Vagina (tissue), 2 donors: ENCODE results near the gene MPRIP.

ENCODE experiments used
- CTCF ChIP-seq, 3 experiments: fragments of 450-650 bp in 2 of 3; fragments of 200-600 bp in 1 of 3; sonication (generic) in 1 of 3; IDR thresholded peaks; one replicate each; pipeline ENCODE4 v1.5.1; 2017 to 2019; ENCODE audit warnings: antibody characterized with exemption in 3 of 3, mild to moderate bottlenecking in 2 of 3, moderate library complexity in 2 of 3
- POLR2A ChIP-seq, 2 donors: fragments of 450-650 bp; IDR thresholded peaks; one replicate each; pipeline ENCODE4 v1.6.1; 2017; ENCODE audit warnings: antibody characterized with exemption in 2 of 2, mild to moderate bottlenecking in 2 of 2, moderate library complexity in 2 of 2
- POLR2AphosphoS5 ChIP-seq, 2 donors: sonication (generic); formaldehyde crosslinking; IDR thresholded peaks; one replicate each; pipeline ENCODE4 v1.9.0; 2017; ENCODE audit warnings: antibody characterized with exemption in 2 of 2, mild to moderate bottlenecking in 2 of 2, low read depth in 1 of 2; ENCODE audit not compliant: insufficient read depth in 1 of 2

- TF ChIP-seq CTCF (IDR thresholded peaks at IDR 0.05) (no peak), POLR2A (IDR thresholded peaks at IDR 0.05) (no peak), POLR2AphosphoS5 (IDR thresholded peaks at IDR 0.05; ENCODE audit: insufficient read depth in 1 of 2, low read depth in 1 of 2) (no peak)
Measured at GRCh38 chr17:17150448-17150800, 108.2 kb downstream of the MPRIP start.
